Neural progenitor cell (in vitro differentiated cells): ENCODE data around the gene KRTAP10-4. TPM values are rescaled to one million over a fixed set of nuclear protein-coding genes. Genes with fewer than 3 reads are reported as not detected.

Source experiments
- DNase-seq: peaks from one replicate; pipeline ENCODE4 v3.0.0-alpha.2; 2016; ENCODE audit warnings: low spot score
- H2AFZ ChIP-seq: fragments of 200-600 bp; sonication (generic); replicated peaks from 2 replicates; pipeline ENCODE4 v1.6.1; 2016; ENCODE audit warnings: antibody characterized with exemption
- H3F3A ChIP-seq: fragments of 200-600 bp; sonication (generic); 2 replicates; pipeline ENCODE4 v1.6.1; 2016; ENCODE audit warnings: antibody characterized with exemption, low read depth
- H3K27ac ChIP-seq: fragments of 200-600 bp; sonication (generic); 2 replicates; pipeline ENCODE4 v1.5.1; 2016; ENCODE audit warnings: mild to moderate bottlenecking
- H3K27me3 ChIP-seq: fragments of 200-600 bp; sonication (generic); 2 replicates; pipeline ENCODE4 v1.6.1; 2016; ENCODE audit warnings: mild to moderate bottlenecking, moderate library complexity
- H3K36me3 ChIP-seq: fragments of 200-600 bp; sonication (generic); 2 replicates; pipeline ENCODE4 v1.5.1; 2016
- H3K4me1 ChIP-seq: fragments of 200-600 bp; sonication (generic); 2 replicates; pipeline ENCODE4 v1.6.1; 2016; ENCODE audit warnings: mixed run types
- H3K4me2 ChIP-seq: fragments of 200-600 bp; sonication (generic); 2 replicates; pipeline ENCODE4 v1.6.1; 2016
- H3K4me3 ChIP-seq: fragments of 200-600 bp; sonication (generic); 2 replicates; pipeline ENCODE4 v1.5.1; 2016
- H3K79me2 ChIP-seq: fragments of 200-600 bp; sonication (generic); 2 replicates; pipeline ENCODE4 v1.6.1; 2016; ENCODE audit warnings: low read depth
- H3K9ac ChIP-seq: fragments of 200-600 bp; sonication (generic); 2 replicates; pipeline ENCODE4 v1.6.1; 2016
- H3K9me3 ChIP-seq: fragments of 200-600 bp; sonication (generic); 2 replicates; pipeline ENCODE4 v1.5.1; 2016; ENCODE audit warnings: low read depth
- H4K20me1 ChIP-seq: fragments of 200-600 bp; sonication (generic); 2 replicates; pipeline ENCODE4 v1.6.1; 2016; ENCODE audit warnings: low read depth
- H3K27ac Mint-ChIP-seq: 3 replicates; pipeline ENCODE4 v1.8.0; 2021; ENCODE audit warnings: mixed read lengths
- H3K27me3 Mint-ChIP-seq: 2 replicates; pipeline ENCODE4 v1.8.0; 2022; ENCODE audit warnings: low read depth, mild to moderate bottlenecking, inconsistent platforms, moderate library complexity, mixed read lengths; ENCODE audit not compliant: insufficient read depth
- H3K36me3 Mint-ChIP-seq: 3 replicates; pipeline ENCODE4 v1.8.0; 2021; ENCODE audit warnings: mixed read lengths
- H3K4me1 Mint-ChIP-seq: 3 replicates; pipeline ENCODE4 v1.8.0; 2021; ENCODE audit warnings: mixed read lengths
- H3K4me3 Mint-ChIP-seq: 3 replicates; pipeline ENCODE4 v1.8.0; 2021; ENCODE audit warnings: mild to moderate bottlenecking, moderate library complexity, mixed read lengths
- H3K9me3 Mint-ChIP-seq: 3 replicates; pipeline ENCODE4 v1.8.0; 2020; ENCODE audit warnings: mixed read lengths
- CTCF ChIP-seq: fragments of 200-600 bp; sonication (generic); IDR thresholded peaks from 2 replicates; pipeline ENCODE4 v1.5.1; 2017; ENCODE audit warnings: antibody characterized with exemption, mild to moderate bottlenecking
- EZH2 ChIP-seq: fragments of 200-600 bp; sonication (generic); IDR thresholded peaks from 2 replicates; pipeline ENCODE4 v1.6.1; 2017; ENCODE audit warnings: antibody characterized with exemption, mild to moderate bottlenecking, moderate library complexity
- EZH2phosphoT487 ChIP-seq: fragments of 200-600 bp; sonication (generic); IDR thresholded peaks from 2 replicates; pipeline ENCODE4 v1.6.1; 2017; ENCODE audit warnings: antibody characterized with exemption
- total RNA-seq: library from RNA; depleted of rRNA; stranded (reverse); fragments of >200 nt; gene quantifications from 2 replicates; pipeline ENCODE4 v1.2.3, GENCODE V29; 2015; ENCODE audit warnings: low replicate concordance

Gene KRTAP10-4
- total RNA-seq, 1 donor from 2014 or later: not detected

- H3K36me3 Mint-ChIP-seq: no peaks in the 10 kb centered on the region
- Histone ChIP-seq H3K4me1 (no peaks in the 10 kb centered on the region), H3K9ac (no peak overlapping the region), H3K4me3 (no peak overlapping the region), H3F3A (no peaks in the 10 kb centered on the region), H3K27me3 (no peaks in the 10 kb centered on the region), H3K9me3 (peaks cover 3% of the 10 kb centered on the region), H2AFZ (no peak overlapping the region), H3K4me2 (no peak overlapping the region), H4K20me1 (no peaks in the 10 kb centered on the region), H3K27ac (no peak overlapping the region), H3K36me3 (no peaks in the 10 kb centered on the region), H3K79me2 (no peaks in the 10 kb centered on the region)
- peaks cover 10% of the 10 kb centered on the region for H3K27me3 Mint-ChIP-seq
- no peak for TF ChIP-seq CTCF
- TF ChIP-seq EZH2phosphoT487: no peak
- no peak for TF ChIP-seq EZH2
- no peak for DNase-seq
- H3K4me3 Mint-ChIP-seq: no peak overlapping the region
- H3K4me1 Mint-ChIP-seq: peaks cover 2% of the 10 kb centered on the region
- no peak overlapping the region for H3K27ac Mint-ChIP-seq
- peaks cover 25% of the 10 kb centered on the region for H3K9me3 Mint-ChIP-seq
Observed at GRCh38 chr21:44571844-44572782, 1.4 kb upstream of the KRTAP10-4 start.

- Histone ChIP-seq H2AFZ (no peak overlapping the region), H4K20me1 (no peaks in the 10 kb centered on the region), H3K9ac (no peak overlapping the region), H3K9me3 (peaks cover 3% of the 10 kb centered on the region), H3K79me2 (no peaks in the 10 kb centered on the region), H3K27me3 (no peaks in the 10 kb centered on the region), H3K4me2 (no peak overlapping the region), H3K36me3 (no peaks in the 10 kb centered on the region), H3K4me3 (no peak overlapping the region), H3F3A (no peaks in the 10 kb centered on the region), H3K27ac (no peak overlapping the region), H3K4me1 (no peaks in the 10 kb centered on the region)
- TF ChIP-seq EZH2phosphoT487 (no peak), EZH2 (no peak), CTCF (no peak)
- H3K36me3 Mint-ChIP-seq: no peaks in the 10 kb centered on the region
- H3K4me1 Mint-ChIP-seq: peaks cover 2% of the 10 kb centered on the region
- no peak for DNase-seq
- H3K27ac Mint-ChIP-seq: peak overlapping the region; percentile 35
- peaks cover 32% of the 10 kb centered on the region for H3K9me3 Mint-ChIP-seq
- H3K4me3 Mint-ChIP-seq: no peak overlapping the region
- H3K27me3 Mint-ChIP-seq: peaks cover 8% of the 10 kb centered on the region
Observed at GRCh38 chr21:44572959-44573583, 458 bp upstream of the KRTAP10-4 start.

- Histone ChIP-seq H4K20me1 (no peaks in the 10 kb centered on the region), H2AFZ (no peak overlapping the region), H3K79me2 (no peaks in the 10 kb centered on the region), H3K36me3 (no peaks in the 10 kb centered on the region), H3K27ac (no peak overlapping the region), H3K4me1 (no peaks in the 10 kb centered on the region), H3K27me3 (no peaks in the 10 kb centered on the region), H3K9me3 (peaks cover 3% of the 10 kb centered on the region), H3F3A (no peaks in the 10 kb centered on the region), H3K4me3 (no peak overlapping the region), H3K4me2 (no peak overlapping the region), H3K9ac (no peak overlapping the region)
- Mint-ChIP-seq H3K27me3 (peaks cover 8% of the 10 kb centered on the region), H3K27ac (no peak overlapping the region), H3K4me1 (peaks cover 2% of the 10 kb centered on the region), H3K9me3 (peaks cover 40% of the 10 kb centered on the region), H3K36me3 (no peaks in the 10 kb centered on the region), H3K4me3 (no peak overlapping the region)
- DNase-seq: no peak
- peak; percentile 4 for TF ChIP-seq CTCF
- no peak for TF ChIP-seq EZH2phosphoT487
Observed at GRCh38 chr21:44574457-44575306, 1.2 kb downstream of the KRTAP10-4 start.
